Measurements from ENCODE around the gene STK38.

STK38 gene

GRCh38 chr6:36571122-36572043, 24.1 kb upstream of the STK38 start:
- Histone ChIP-seq H3K79me2 (ENCODE audit: low read length) (no peaks in the 10 kb centered on the region), H2AFZ (ENCODE audit: low read depth, low read length) (no peak overlapping the region), H3K27ac (ENCODE audit: low read length) (no peak overlapping the region), H3K9ac (ENCODE audit: low read length) (no peak overlapping the region), H3K4me2 (ENCODE audit: low read length) (no peak overlapping the region), H3K9me3 (ENCODE audit: insufficient read depth, low read length) (no peaks in the 10 kb centered on the region), H3K4me1 (ENCODE audit: low read length) (peaks cover 13% of the 10 kb centered on the region), H3K36me3 (replicated peaks; ENCODE audit: low read depth, low read length) (no peaks in the 10 kb centered on the region), H3K27me3 (ENCODE audit: low read depth, low read length) (no peaks in the 10 kb centered on the region), H4K20me1 (ENCODE audit: insufficient read depth, low read length) (no peaks in the 10 kb centered on the region), H3K4me3 (ENCODE audit: low read length) (no peak overlapping the region)
- no peak for TF ChIP-seq CTCF (IDR thresholded peaks at IDR 0.05; ENCODE audit: low read depth, low read length)
- TF ChIP-seq EZH2phosphoT487 (IDR thresholded peaks at IDR 0.05; ENCODE audit: low read depth): no peak

DNA sequence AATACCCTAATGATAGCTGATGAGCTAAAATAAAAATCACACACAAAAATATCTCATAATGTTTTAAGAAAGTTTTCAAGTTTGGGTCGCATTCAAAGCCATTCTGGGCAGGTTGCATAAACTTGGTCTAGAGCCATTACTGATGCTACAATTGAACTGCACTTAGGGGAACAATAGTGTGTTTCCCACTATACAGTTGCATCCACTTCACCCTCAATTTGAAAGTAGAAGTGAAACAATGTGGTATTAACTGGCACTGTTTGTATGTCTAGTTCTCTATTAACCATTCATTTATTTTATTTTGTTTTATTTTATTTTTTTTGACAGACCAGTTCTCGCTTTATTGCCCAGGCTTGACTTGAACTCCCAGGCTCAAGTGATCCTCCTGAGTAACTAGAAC, 23.0 kb upstream of the STK38 start:
- H3K27me3 ChIP-seq (ENCODE audit: low read depth, low read length): no peaks in the 10 kb centered on the region
- no peaks in the 10 kb centered on the region for H4K20me1 ChIP-seq (ENCODE audit: insufficient read depth, low read length)
- no peaks in the 10 kb centered on the region for H3K79me2 ChIP-seq (ENCODE audit: low read length)
- H3K27ac ChIP-seq (ENCODE audit: low read length): no peak overlapping the region
- no peak overlapping the region for H3K4me3 ChIP-seq (ENCODE audit: low read length)
- no peak overlapping the region for H3K9ac ChIP-seq (ENCODE audit: low read length)
- TF ChIP-seq CTCF (IDR thresholded peaks at IDR 0.05; ENCODE audit: low read depth, low read length) (no peak), EZH2phosphoT487 (IDR thresholded peaks at IDR 0.05; ENCODE audit: low read depth) (no peak)
- no peak overlapping the region for H2AFZ ChIP-seq (ENCODE audit: low read depth, low read length)
- peaks cover 13% of the 10 kb centered on the region for H3K4me1 ChIP-seq (ENCODE audit: low read length)
- no peaks in the 10 kb centered on the region for H3K9me3 ChIP-seq (ENCODE audit: insufficient read depth, low read length)
- peak overlapping the region; percentile 25 for H3K4me2 ChIP-seq (ENCODE audit: low read length)
- H3K36me3 ChIP-seq (replicated peaks; ENCODE audit: low read depth, low read length): no peaks in the 10 kb centered on the region

- Histone ChIP-seq H4K20me1 (ENCODE audit: insufficient read depth, low read length) (no peaks in the 10 kb centered on the region), H2AFZ (ENCODE audit: low read depth, low read length) (no peak overlapping the region), H3K9ac (ENCODE audit: low read length) (no peak overlapping the region), H3K36me3 (replicated peaks; ENCODE audit: low read depth, low read length) (no peaks in the 10 kb centered on the region), H3K4me1 (ENCODE audit: low read length) (peaks cover 13% of the 10 kb centered on the region), H3K27me3 (ENCODE audit: low read depth, low read length) (no peaks in the 10 kb centered on the region), H3K4me2 (ENCODE audit: low read length) (no peak overlapping the region), H3K27ac (ENCODE audit: low read length) (no peak overlapping the region), H3K79me2 (ENCODE audit: low read length) (no peaks in the 10 kb centered on the region), H3K4me3 (ENCODE audit: low read length) (no peak overlapping the region), H3K9me3 (ENCODE audit: insufficient read depth, low read length) (no peaks in the 10 kb centered on the region)
- TF ChIP-seq CTCF (IDR thresholded peaks at IDR 0.05; ENCODE audit: low read depth, low read length): no peak
- no peak for TF ChIP-seq EZH2phosphoT487 (IDR thresholded peaks at IDR 0.05; ENCODE audit: low read depth)
Measured at GRCh38 chr6:36566418-36566905, 19.2 kb upstream of the STK38 start.

- H4K20me1 ChIP-seq (ENCODE audit: insufficient read depth, low read length): no peaks in the 10 kb centered on the region
- H3K27ac ChIP-seq (ENCODE audit: low read length): no peak overlapping the region
- no peaks in the 10 kb centered on the region for H3K79me2 ChIP-seq (ENCODE audit: low read length)
- H3K9ac ChIP-seq (ENCODE audit: low read length): no peak overlapping the region
- no peak overlapping the region for H3K4me3 ChIP-seq (ENCODE audit: low read length)
- no peaks in the 10 kb centered on the region for H3K9me3 ChIP-seq (ENCODE audit: insufficient read depth, low read length)
- TF ChIP-seq CTCF (IDR thresholded peaks at IDR 0.05; ENCODE audit: low read depth, low read length) (no peak), EZH2phosphoT487 (IDR thresholded peaks at IDR 0.05; ENCODE audit: low read depth) (no peak)
- H3K4me2 ChIP-seq (ENCODE audit: low read length): no peak overlapping the region
- 0 out of 2 replicates have a peak, but pooled peaks cover 4% of the 10 kb centered on the region for H3K27me3 ChIP-seq (ENCODE audit: low read depth, low read length)
- H3K36me3 ChIP-seq (replicated peaks; ENCODE audit: low read depth, low read length): no peaks in the 10 kb centered on the region
- peaks cover 5% of the 10 kb centered on the region; the same call in 1 of the 2 replicates for H3K4me1 ChIP-seq (ENCODE audit: low read length)
- H2AFZ ChIP-seq (ENCODE audit: low read depth, low read length): no peak overlapping the region
Measured at GRCh38 chr6:36563928-36564284, 16.6 kb upstream of the STK38 start.

Measured in OCI-LY3 (cell line).